ENCODE results near the gene CTCFL. TPM values are rescaled to one million over a fixed set of nuclear protein-coding genes. Genes with fewer than 3 reads are reported as not detected.

Gene CTCFL
- total and polyA plus RNA-seq, 2 of the 13 experiments (the other 11 are each of a cell fraction or from before 2014, with no cell fraction given): 0.04 TPM; not detected in 1

GRCh38 chr20:57464642-57465211 is 60.2 kb downstream of the CTCFL start (continued):
- TF ChIP-seq ZNF274 (CRISPR knock-in tag; IDR thresholded peaks at IDR 0.05) (no peak), ZNF580 (CRISPR knock-in tag; IDR thresholded peaks at IDR 0.05; ENCODE audit: borderline replicate concordance, low read depth) (no peak), ZBTB33 (CRISPR knock-in tag; IDR thresholded peaks at IDR 0.05) (0 out of 2 replicates have a peak, but pooled peaks have one; percentile 8), ZNF446 (CRISPR knock-in tag; IDR thresholded peaks at IDR 0.05) (no peak), CEBPG (CRISPR knock-in tag; IDR thresholded peaks at IDR 0.05) (peak; percentile 99), PRPF4 (IDR thresholded peaks at IDR 0.05; ENCODE audit: low read depth, low read length, poor library complexity, severe bottlenecking) (no peak), TBX3 (IDR thresholded peaks at IDR 0.05; ENCODE audit: borderline replicate concordance) (no peak), ZNF629 (CRISPR knock-in tag; conservative IDR thresholded peaks at IDR 0.05) (peak; percentile 71; the same call in 1 of the 2 replicates), ZBTB46 (CRISPR knock-in tag; IDR thresholded peaks at IDR 0.05; ENCODE audit: borderline replicate concordance) (no peak), RNF219 (CRISPR knock-in tag; IDR thresholded peaks at IDR 0.05) (no peak), RCOR2 (CRISPR knock-in tag; IDR thresholded peaks at IDR 0.05) (peak; percentile 42; the same call in 1 of the 2 replicates), HHEX (CRISPR knock-in tag; IDR thresholded peaks at IDR 0.05) (peak; percentile 48), SALL1 (CRISPR knock-in tag; IDR thresholded peaks at IDR 0.05) (peak; percentile 81), PLRG1 (conservative IDR thresholded peaks at IDR 0.05) (no peak), ZNF605 (CRISPR knock-in tag; IDR thresholded peaks at IDR 0.05) (no peak), ZNF501 (CRISPR knock-in tag; IDR thresholded peaks at IDR 0.05) (0 out of 2 replicates have a peak, but pooled peaks have one; percentile 21), ZNF343 (CRISPR knock-in tag; IDR thresholded peaks at IDR 0.05) (no peak), MED8 (CRISPR knock-in tag; IDR thresholded peaks at IDR 0.05; ENCODE audit: insufficient replicate concordance) (no peak), RELA (CRISPR knock-in tag; IDR thresholded peaks at IDR 0.05) (no peak), ATF7-NPFF (CRISPR knock-in tag; IDR thresholded peaks at IDR 0.05; ENCODE audit: low read depth) (no peak), ZBTB39 (CRISPR knock-in tag; IDR thresholded peaks at IDR 0.05) (peak; percentile 76; the same call in 1 of the 2 replicates)
